Measurements from ENCODE around the gene NPLOC4.

NPLOC4 gene

GRCh38 chr17:81577278-81578000 is 59.5 kb downstream of the NPLOC4 start:
- no peak for TF ChIP-seq CTCF (IDR thresholded peaks at IDR 0.05; ENCODE audit: low read depth, low read length, missing control alignments)
- in situ Hi-C loops (cut with HindIII; ENCODE audit: low sequenced_read_pairs): no loop called here
- no peak overlapping the region for H3K4me3 ChIP-seq (ENCODE audit: low read depth, low read length)
- no peak for DNase-seq (ENCODE audit: low read depth)

GRCh38 chr17:81576621-81577277 is 60.2 kb downstream of the NPLOC4 start:
- H3K4me3 ChIP-seq (ENCODE audit: low read depth, low read length): no peak overlapping the region
- peak; percentile 82 for DNase-seq (ENCODE audit: low read depth)
- in situ Hi-C loops (cut with HindIII; ENCODE audit: low sequenced_read_pairs): no loop called here
- TF ChIP-seq CTCF (IDR thresholded peaks at IDR 0.05; ENCODE audit: low read depth, low read length, missing control alignments): no peak

- DNase-seq (ENCODE audit: low read depth): no peak
- no peak overlapping the region for H3K4me3 ChIP-seq (ENCODE audit: low read depth, low read length)
- in situ Hi-C loops (cut with HindIII; ENCODE audit: low sequenced_read_pairs): no loop called here
- no peak for TF ChIP-seq CTCF (IDR thresholded peaks at IDR 0.05; ENCODE audit: low read depth, low read length, missing control alignments)
Observed at GRCh38 chr17:81575836-81576235, 61.1 kb downstream of the NPLOC4 start.

GRCh38 chr17:81574643-81574956 is 62.3 kb downstream of the NPLOC4 start:
- no peak overlapping the region for H3K4me3 ChIP-seq (ENCODE audit: low read depth, low read length)
- no peak for TF ChIP-seq CTCF (IDR thresholded peaks at IDR 0.05; ENCODE audit: low read depth, low read length, missing control alignments)
- no peak for DNase-seq (ENCODE audit: low read depth)
- in situ Hi-C loops (cut with HindIII; ENCODE audit: low sequenced_read_pairs): no loop called here

- no peak for DNase-seq (ENCODE audit: low read depth)
- TF ChIP-seq CTCF (IDR thresholded peaks at IDR 0.05; ENCODE audit: low read depth, low read length, missing control alignments): no peak
- no peak overlapping the region for H3K4me3 ChIP-seq (ENCODE audit: low read depth, low read length)
- in situ Hi-C loops (cut with HindIII; ENCODE audit: low sequenced_read_pairs): no loop called here
Observed at GRCh38 chr17:81573794-81574642, 62.9 kb downstream of the NPLOC4 start.

- H3K4me3 ChIP-seq (ENCODE audit: low read depth, low read length): no peak overlapping the region
- TF ChIP-seq CTCF (IDR thresholded peaks at IDR 0.05; ENCODE audit: low read depth, low read length, missing control alignments): no peak
- in situ Hi-C loops (cut with HindIII; ENCODE audit: low sequenced_read_pairs): no loop called here
- no peak for DNase-seq (ENCODE audit: low read depth)
Observed at GRCh38 chr17:81572563-81573168, 64.2 kb downstream of the NPLOC4 start.
